Stimulated activated CD4-positive, alpha-beta T cell treated with anti-CD3 and anti-CD28 coated beads, TNF-alpha, amount 100 ng/mL, for 1 hour (primary cell): ENCODE measurements around the gene TMEM128.
A peak's percentile ranks its signal among the peaks of the same experiment; 100 is the strongest.
"Not testable (repeated sequence)": the region's sequence is repeated elsewhere in the genome, so short reads cannot be mapped to it uniquely, and the experiment has no call there.

Experiments
- DNase-seq, 3 donors: peaks; one replicate each; pipeline ENCODE4 v3.0.0-alpha.2; 2020; ENCODE audit warnings: low read depth in 3 of 3, low spot score in 1 of 3

TMEM128 gene, protein sequence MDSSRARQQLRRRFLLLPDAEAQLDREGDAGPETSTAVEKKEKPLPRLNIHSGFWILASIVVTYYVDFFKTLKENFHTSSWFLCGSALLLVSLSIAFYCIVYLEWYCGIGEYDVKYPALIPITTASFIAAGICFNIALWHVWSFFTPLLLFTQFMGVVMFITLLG

GRCh38 chr4:4248029-4248884 lies at the start of gene TMEM128:
TMEM128 (minus strand) TSS chr4:4248223; CDS start chr4:4248202, 21 bp downstream.
- DNase-seq = peak; percentile 66 to 85 (median 83)

DNA sequence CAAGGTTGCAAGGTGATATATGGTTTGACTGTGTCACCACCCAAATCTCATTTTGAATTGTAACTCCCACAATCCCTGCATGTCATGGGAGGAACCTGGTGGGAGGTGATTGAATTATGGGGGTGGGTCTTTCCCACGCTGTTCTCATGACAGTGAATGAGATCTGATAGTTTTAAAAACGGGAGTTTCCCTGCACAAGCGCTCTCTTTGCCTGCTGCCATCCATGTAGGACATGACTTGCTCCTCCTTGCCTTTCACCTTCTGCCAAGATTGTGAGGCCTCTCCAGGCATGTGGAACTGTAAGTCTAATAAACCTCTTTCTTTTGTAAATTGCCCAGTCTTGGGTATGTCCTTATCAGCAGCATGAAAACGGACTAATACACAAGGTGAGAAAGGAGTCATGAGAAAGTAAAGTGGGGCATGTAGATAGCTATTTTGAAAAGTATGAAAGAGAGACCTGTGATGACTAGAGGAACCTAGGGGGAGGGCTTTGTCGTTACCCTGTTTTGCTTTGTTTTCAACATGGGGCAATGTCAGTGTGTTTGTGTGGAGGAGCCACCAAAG lies 48.3 kb upstream of the TMEM128 start:
- DNase-seq = no peak

GRCh38 chr4:4293279-4293678 lies 45.3 kb upstream of the TMEM128 start:
- no peak for DNase-seq

GRCh38 chr4:4289941-4290850 lies 42.2 kb upstream of the TMEM128 start, which contains the start of the genes LYAR and ZBTB49:
LYAR (minus strand) TSS chr4:4290154; CDS start chr4:4283742, 6,412 bp downstream.
ZBTB49 (plus strand) TSS chr4:4290251; CDS start chr4:4299946, 9,695 bp downstream.
- DNase-seq = peak; percentile 88 to 98 (median 92)

DNA sequence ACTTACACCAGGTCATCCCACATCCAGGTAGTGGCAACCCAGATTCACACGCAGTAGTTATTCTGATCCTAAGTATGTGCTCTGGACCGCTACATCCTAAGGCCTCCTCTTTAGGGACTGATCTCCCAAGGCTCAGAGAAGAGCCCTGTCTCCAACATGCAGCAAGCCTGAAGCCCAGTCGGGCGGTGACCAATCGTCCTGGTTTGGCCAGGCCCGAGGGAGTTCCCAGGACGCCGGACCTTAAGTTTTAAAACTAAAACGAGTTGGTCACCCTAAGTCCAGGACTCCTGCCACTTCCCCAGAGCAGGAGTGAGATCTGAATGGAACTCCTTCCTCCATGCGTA lies 41.5 kb upstream of the TMEM128 start:
- DNase-seq = no peak

DNA sequence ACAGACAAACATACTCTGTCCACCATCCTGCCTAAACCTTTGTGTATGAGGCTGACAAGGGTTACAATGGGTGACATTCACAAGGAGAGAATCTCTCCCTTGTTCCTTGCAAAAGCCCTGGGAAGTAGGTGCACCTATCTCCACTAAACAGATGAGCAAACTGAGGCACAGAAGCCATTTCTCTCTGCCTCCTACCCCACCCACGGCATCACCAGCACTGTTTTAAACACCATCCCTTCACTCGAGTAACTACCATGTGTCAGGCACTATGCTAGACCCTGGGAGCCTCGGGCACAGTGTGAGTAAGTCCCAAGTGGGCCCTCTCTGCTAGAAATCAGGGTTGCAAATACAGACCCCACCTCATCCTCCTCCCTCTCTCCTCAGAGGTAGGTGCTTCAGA lies 41.0 kb upstream of the TMEM128 start:
- DNase-seq = no peak

GRCh38 chr4:4288098-4288497 lies 40.1 kb upstream of the TMEM128 start:
- no peak for DNase-seq

DNA sequence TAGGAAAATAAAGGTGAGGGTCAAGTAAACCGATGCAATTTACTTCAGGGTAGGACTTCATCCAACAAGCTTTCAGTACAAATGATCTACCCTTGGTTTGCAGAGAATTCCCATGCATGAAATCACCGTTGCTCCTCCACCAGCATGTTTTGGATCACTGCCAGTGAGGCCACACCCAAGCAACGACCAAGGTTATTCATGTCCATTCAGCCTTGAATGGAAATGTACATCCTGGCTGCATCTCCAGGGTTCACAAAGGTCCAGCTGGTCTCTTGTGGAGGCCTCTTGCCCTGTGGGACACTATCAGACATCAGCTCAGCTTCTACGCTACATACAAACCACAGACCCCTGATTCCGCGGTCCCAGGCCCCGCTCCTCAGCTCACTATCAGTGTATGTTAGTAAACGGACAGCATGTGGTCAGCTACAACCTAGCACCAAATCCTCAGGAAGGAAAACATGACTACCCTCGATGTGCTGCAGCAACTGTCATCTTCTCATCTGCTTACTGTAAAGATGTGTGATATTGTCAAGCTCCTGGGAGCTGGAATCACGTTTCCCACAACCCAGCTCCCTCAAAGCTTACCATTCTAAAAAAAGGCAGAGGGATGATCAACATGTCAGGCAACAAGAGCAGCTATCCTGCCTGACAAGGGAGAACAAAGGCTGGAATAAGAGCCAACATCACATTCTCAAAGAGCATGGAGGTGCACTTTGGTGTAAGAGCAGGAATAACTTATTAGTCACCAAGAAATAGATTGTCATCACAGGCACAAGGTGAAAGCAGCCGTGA lies 37.0 kb upstream of the TMEM128 start:
- no peak for DNase-seq

DNA sequence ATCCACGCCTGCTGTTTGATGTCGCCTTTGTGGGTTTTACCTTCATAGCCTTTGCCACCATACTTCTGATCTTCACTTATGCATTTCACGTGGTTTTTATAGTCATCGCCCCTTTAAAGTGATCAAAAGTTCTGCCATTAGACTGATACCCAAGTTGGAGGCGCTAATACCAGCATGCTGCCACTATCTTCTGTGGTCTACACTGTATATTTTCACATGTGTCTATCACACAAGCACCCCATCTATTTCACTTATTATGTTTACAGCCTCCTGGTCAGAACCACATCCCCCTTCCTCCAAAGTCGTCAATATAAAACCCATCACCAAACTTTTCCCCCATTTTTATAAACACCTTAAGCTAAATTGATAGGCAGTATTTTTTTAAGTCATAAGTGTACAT lies 33.8 kb upstream of the TMEM128 start:
- DNase-seq = no peak

GRCh38 chr4:4277531-4277930 lies 29.5 kb upstream of the TMEM128 start:
- DNase-seq = no peak

- no peak for DNase-seq
Measured at GRCh38 chr4:4274226-4274625, 26.2 kb upstream of the TMEM128 start.

DNA sequence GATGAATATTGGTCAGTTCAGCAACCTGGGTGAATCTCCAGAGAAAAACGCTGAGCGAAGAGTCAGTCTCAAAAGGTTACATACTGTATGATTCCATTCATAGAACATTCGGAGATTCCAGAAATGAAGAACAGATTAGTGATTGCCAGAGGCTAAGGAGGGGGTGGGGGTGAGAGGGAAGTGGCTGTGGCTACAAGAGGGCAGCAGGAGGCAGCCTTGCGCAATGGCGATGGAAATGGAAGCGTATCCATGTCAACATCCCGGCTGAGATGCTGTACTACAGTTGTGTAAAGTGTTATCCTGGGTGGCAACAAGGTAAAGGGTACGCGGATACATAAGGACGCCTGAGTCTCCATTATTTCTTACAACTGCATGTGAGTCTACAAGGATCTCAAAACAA lies 23.9 kb upstream of the TMEM128 start:
- DNase-seq = no peak

DNA sequence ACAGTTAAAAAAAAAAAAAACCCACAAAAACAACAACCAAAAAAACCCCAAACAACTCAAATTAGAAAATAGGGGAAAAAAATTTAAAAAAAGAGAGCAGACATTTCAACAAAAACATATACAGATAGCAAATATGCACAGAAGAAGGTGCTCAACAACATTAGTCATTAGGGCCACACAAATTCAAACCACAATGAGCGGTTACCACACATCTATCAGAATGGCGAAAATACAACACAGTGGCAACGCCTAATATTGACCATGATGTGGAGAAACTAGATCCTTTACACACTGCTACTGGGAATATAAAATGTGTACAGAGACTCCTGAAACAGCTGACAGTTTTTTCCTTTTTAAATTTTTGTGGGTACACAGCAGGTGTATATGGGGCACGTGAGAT lies 22.5 kb upstream of the TMEM128 start:
- DNase-seq = no peak

- DNase-seq = no peak
Measured at GRCh38 chr4:4269856-4270255, 21.8 kb upstream of the TMEM128 start.

GRCh38 chr4:4269331-4269731 lies 21.3 kb upstream of the TMEM128 start:
- DNase-seq = no peak

DNA sequence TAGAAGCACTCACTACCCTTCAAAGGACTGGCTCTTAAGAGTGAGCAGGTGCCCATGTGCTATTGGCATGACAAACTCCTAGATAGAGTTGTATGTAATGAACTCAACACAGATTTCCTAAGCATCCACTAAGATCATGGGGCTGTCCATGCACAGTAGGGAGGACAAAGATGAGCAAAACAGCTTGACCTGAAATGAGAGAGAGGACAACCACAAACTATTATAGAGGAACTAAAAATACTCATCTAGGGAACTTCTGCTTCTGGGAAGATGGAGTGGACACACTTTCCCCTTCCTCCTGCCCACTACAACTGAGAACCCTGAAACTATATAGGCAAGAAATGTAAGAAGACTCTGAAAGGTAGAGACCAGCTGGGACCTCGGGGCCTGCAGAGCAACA lies 20.8 kb upstream of the TMEM128 start:
- DNase-seq = no peak

DNA sequence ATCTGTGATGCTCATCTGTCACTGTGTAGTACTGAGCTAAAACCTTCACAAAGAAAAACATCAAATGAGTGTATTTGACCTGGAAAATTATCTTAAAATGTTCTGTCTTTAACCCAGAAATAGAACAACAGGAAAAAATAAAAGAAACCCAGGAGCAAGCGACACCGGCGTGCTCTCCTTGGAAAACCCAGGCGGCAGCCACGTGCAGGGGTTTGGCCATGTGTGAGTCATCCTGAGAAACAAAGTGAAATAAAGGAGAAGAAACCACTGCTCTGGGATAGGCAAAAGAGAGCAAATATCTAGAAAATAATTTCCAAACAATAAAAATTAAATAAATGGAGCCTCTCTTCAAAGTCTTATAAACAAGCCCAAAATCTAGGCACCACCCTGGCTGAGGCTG lies 20.0 kb upstream of the TMEM128 start:
- DNase-seq = no peak

DNA sequence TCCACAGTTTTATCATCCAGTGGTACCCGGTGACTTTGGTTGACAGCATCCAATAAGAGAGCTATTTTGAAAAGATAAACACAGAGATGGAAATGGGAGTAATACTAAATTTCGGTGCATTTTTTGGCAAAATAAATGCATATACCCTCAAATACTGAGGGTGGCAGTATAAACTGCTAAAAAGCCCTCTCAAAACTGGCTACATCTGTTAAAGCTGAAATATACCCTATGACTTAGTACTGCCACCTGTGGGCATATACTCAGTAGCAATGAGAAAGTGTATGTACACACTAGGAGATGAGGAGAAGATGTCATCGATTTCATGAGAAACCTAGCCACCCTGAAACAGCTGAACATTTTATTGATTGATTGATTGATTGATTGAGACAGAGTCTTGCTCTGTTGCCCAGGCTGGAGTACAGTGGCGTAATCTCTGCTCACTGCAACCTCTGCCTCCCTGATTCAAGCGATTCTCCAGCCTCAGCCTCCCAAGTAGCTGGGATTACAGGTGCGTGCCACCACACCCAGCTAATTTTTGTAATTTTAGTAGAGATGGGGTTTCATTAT lies 12.2 kb upstream of the TMEM128 start:
- no peak for DNase-seq

DNA sequence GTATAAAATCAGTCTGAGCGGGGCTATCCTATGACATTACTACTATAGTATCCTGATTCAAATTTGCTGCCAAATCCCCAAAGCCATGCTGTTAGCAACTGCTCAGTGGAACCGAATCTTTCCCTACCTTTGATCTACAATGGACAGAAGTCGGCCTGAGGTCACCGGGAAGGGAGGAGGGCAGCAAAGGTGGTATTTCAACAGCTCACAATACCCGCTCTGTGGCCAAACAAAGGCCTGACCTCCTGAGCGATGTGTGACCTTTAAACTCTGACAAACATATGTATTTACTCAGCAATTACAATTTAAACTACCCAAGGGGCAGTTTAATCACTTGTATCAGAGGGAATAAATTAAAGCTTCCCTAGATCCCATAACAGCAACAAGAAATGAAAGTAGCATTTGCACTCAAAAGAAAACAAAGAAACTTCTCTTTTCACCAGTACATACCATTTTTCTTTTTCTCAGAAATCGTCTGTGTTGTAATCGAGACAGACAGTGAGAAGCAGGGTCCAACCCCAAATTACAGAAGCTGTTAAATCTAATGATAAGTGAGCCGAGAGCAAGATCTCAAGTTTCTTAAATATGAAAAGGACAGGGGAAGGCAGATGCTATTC lies 11.6 kb upstream of the TMEM128 start:
- DNase-seq = no peak

- DNase-seq = not testable (repeated sequence)
Measured at GRCh38 chr4:4257705-4258104, 9.7 kb upstream of the TMEM128 start.
